ENCODE measurements around the gene SCML2.

The SCML2 gene

GRCh38 chrX:18203631-18204030, 150.9 kb downstream of the SCML2 start:
- Histone ChIP-seq H3K9ac (ENCODE audit: low read length in 2 of 2) (no peak overlapping the region), H3K36me3 (ENCODE audit: control insufficient read depth in 2 of 2, insufficient read depth in 2 of 2, low read length in 2 of 2) (no peaks in the 10 kb centered on the region), H3K27ac (ENCODE audit: low read length) (no peak overlapping the region), H3K9me3 (ENCODE audit: control insufficient read depth in 2 of 2, low read length in 2 of 2) (no peaks in the 10 kb centered on the region), H3K27me3 (ENCODE audit: control insufficient read depth in 1 of 2, insufficient read depth in 2 of 2, low read length in 2 of 2) (peaks cover 0 to 4% of the 10 kb centered on the region in 2 donors), H3K4me3 (ENCODE audit: low read length in 2 of 2) (no peak overlapping the region), H3K4me1 (ENCODE audit: control insufficient read depth, insufficient read depth, low read length) (no peaks in the 10 kb centered on the region)

GRCh38 chrX:18194688-18195087, 159.8 kb downstream of the SCML2 start:
- H3K9ac ChIP-seq (ENCODE audit: low read length in 2 of 2), result no peak overlapping the region
- H3K36me3 ChIP-seq (ENCODE audit: control insufficient read depth in 2 of 2, insufficient read depth in 2 of 2, low read length in 2 of 2), result no peaks in the 10 kb centered on the region
- no peak overlapping the region for H3K27ac ChIP-seq (ENCODE audit: low read length)
- H3K4me1 ChIP-seq (ENCODE audit: control insufficient read depth, insufficient read depth, low read length), result no peaks in the 10 kb centered on the region
- H3K9me3 ChIP-seq (ENCODE audit: control insufficient read depth in 2 of 2, low read length in 2 of 2), result no peaks in the 10 kb centered on the region
- H3K4me3 ChIP-seq (ENCODE audit: low read length in 2 of 2), result no peak overlapping the region
- H3K27me3 ChIP-seq (ENCODE audit: control insufficient read depth in 1 of 2, insufficient read depth in 2 of 2, low read length in 2 of 2), result no peaks in the 10 kb centered on the region

Data from stomach smooth muscle (tissue), 2 donors.